Neural progenitor cell (in vitro differentiated cells): Measurements from ENCODE around the gene UBE2QL1.

Source experiments
- EZH2phosphoT487 ChIP-seq: fragments of 200-600 bp; sonication (generic); IDR thresholded peaks from 2 replicates; pipeline ENCODE4 v1.6.1; 2017; ENCODE audit warnings: antibody characterized with exemption
- TF ChIP-seq, protein P1 (sequence below): fragments of 200-600 bp; sonication (generic); IDR thresholded peaks from 2 replicates; pipeline ENCODE4 v1.5.1; 2017; ENCODE audit warnings: antibody characterized with exemption, mild to moderate bottlenecking

- TF ChIP-seq, protein P1, sequence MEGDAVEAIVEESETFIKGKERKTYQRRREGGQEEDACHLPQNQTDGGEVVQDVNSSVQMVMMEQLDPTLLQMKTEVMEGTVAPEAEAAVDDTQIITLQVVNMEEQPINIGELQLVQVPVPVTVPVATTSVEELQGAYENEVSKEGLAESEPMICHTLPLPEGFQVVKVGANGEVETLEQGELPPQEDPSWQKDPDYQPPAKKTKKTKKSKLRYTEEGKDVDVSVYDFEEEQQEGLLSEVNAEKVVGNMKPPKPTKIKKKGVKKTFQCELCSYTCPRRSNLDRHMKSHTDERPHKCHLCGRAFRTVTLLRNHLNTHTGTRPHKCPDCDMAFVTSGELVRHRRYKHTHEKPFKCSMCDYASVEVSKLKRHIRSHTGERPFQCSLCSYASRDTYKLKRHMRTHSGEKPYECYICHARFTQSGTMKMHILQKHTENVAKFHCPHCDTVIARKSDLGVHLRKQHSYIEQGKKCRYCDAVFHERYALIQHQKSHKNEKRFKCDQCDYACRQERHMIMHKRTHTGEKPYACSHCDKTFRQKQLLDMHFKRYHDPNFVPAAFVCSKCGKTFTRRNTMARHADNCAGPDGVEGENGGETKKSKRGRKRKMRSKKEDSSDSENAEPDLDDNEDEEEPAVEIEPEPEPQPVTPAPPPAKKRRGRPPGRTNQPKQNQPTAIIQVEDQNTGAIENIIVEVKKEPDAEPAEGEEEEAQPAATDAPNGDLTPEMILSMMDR: no peak
- TF ChIP-seq EZH2phosphoT487: no peak
These were observed 45.2 kb upstream of the UBE2QL1 start for GRCh38 chr5:6403416-6403815.
